AG04449 (cell line): ENCODE measurements around the gene SDK2.

Experiments
- CTCF ChIA-PET: fragments of 350-600 bp; formaldehyde crosslinking; extraction: SDS; loops from one replicate; lab custom pipeline; 2021; ENCODE audit warnings: antibody characterized with exemption; lab: Yijun Ruan, JAX
- POLR2A ChIA-PET: fragments of 400-600, 350-600 bp; formaldehyde crosslinking; extraction: SDS; loops from one replicate; lab custom pipeline; 2020; ENCODE audit warnings: antibody characterized with exemption, inconsistent platforms; lab: Yijun Ruan, JAX
- DNase-seq: peaks from one replicate; pipeline ENCODE4 v3.0.0-alpha.2; 2010; ENCODE audit warnings: low read depth, low spot score
- H3K4me3 ChIP-seq: 2 replicates; pipeline ENCODE4 v1.5.1; 2011; ENCODE audit warnings: low read depth, mild to moderate bottlenecking, control low read depth, low read length
- TF ChIP-seq, protein P1 (sequence below): IDR thresholded peaks from one replicate; pipeline ENCODE4 v1.5.1; 2011; ENCODE audit warnings: mild to moderate bottlenecking, moderate library complexity, low read length, control low read depth, inconsistent platforms; ENCODE audit not compliant: insufficient read depth; ENCODE audit errors: missing control alignments

The SDK2 gene

DNA sequence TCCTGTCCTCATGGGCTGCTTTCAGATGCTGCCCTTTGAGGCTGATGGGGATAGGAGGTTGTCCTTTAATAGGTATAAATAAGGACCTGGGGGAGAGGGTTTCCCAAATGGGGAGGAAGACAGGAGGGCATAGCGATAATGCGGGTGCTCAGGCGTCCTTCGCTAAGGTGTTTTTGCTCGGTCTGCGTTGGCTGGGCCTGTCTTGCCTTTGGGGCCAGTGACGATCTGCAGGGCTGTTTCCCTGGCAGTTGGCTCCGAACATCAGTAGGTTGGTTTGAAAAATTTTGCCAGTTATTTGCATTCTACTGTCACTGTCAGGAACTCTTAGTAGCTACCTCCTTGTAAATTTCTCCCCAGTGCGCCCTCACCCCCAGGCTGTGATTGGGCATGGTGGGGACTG lies 294.6 kb downstream of the SDK2 start:
- DNase-seq, result no peak
- CTCF ChIA-PET, result interaction anchor here (0.8 to 1.9 kb wide), 3 partner anchors 20 to 104 kb away, joined by 3 to 14 read pairs (median 3); no protein-coding TSS in a partner anchor
- H3K4me3 ChIP-seq, result no peak overlapping the region
- POLR2A ChIA-PET, result no interaction called here
- TF ChIP-seq, protein P1, sequence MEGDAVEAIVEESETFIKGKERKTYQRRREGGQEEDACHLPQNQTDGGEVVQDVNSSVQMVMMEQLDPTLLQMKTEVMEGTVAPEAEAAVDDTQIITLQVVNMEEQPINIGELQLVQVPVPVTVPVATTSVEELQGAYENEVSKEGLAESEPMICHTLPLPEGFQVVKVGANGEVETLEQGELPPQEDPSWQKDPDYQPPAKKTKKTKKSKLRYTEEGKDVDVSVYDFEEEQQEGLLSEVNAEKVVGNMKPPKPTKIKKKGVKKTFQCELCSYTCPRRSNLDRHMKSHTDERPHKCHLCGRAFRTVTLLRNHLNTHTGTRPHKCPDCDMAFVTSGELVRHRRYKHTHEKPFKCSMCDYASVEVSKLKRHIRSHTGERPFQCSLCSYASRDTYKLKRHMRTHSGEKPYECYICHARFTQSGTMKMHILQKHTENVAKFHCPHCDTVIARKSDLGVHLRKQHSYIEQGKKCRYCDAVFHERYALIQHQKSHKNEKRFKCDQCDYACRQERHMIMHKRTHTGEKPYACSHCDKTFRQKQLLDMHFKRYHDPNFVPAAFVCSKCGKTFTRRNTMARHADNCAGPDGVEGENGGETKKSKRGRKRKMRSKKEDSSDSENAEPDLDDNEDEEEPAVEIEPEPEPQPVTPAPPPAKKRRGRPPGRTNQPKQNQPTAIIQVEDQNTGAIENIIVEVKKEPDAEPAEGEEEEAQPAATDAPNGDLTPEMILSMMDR, result no peak

DNA sequence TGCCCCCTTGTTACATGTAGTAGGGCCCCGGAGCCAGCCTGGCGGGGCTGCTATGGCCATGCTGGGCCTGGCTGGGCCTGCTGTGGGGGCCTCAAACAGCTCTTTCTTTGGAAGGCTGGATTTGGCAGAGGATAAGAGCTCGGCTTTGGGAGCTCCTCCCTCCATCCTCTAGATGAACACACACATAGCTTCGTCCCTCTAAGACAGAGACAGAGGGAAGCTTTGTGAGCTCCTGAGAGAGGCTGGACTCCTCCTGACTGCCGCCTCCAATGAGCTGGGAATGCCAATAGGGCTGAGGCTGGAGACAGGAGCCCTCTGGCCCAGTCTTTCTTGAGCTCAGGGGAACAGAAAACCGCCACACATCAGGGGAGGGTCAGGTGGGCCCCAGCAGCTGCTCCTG lies 295.1 kb downstream of the SDK2 start:
- POLR2A ChIA-PET, result no interaction called here
- TF ChIP-seq, protein P1, result no peak
- no peak overlapping the region for H3K4me3 ChIP-seq
- CTCF ChIA-PET, result interaction anchor here (0.7 to 1.9 kb wide), 4 partner anchors 21 to 103 kb away, joined by 3 to 14 read pairs (median 3); no protein-coding TSS in a partner anchor
- no peak for DNase-seq

DNA sequence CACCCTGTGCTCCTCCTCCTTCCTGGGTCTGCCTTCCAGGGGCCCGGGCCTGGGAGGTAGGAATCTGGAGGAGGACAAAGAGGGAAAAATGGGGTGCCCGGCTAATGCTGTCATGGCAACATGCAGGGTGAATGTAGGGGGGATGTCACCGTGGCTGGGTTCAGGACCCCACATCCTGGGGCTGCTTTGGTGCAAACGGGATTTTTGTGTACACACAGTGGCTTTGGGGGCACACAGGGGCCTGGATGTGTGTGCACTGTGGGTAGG lies 295.5 kb downstream of the SDK2 start:
- ChIA-PET POLR2A (no interaction called here), CTCF (interaction anchor here (0.7 to 1.9 kb wide), 4 partner anchors 21 to 103 kb away, joined by 3 to 14 read pairs (median 3); no protein-coding TSS in a partner anchor)
- no peak overlapping the region for H3K4me3 ChIP-seq
- DNase-seq, result no peak
- TF ChIP-seq, protein P1, result no peak

DNA sequence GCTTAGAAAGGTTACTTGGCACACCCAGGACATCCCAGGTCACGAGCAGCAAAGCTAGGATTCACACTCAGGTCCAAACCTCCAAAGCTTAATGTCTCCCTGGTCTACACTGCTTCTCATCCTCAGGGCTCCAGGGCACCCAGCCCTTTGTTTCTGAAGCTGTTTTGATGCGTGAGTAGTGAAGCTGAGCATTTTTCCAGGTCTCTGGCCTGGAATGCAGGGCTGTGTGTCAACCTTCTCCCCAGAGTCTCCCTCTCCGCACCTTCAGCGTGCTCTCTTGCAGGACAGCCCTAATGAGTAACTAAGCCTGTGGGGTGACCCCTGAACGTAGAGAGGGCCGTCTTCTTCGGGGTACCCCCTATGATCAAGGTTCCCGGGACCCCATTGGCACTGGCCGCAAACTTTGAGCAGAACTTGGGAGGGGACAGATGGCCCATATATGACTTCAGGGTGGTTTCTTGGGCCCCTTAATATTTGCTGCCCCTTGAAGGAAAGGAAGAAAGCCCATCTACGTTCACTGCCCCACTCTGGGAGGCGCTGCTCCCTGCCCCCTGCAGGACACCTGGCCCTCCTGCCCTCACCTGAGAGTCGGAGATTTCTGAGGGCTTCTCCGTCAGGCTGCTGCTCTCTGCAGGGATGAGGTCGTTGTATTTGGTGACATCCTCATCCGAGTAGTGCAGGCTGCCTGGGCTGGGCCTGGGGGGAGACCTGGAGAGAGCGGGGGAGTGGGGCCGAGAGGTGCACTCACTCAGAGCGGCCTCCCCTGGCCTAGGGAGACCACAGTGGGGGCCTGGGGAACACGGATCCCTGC lies 296.0 kb downstream of the SDK2 start:
- ChIA-PET POLR2A (no interaction called here), CTCF (interaction anchor here (0.7 to 2.0 kb wide), 3 partner anchors 22 to 93 kb away, joined by 3 to 13 read pairs (median 7); no protein-coding TSS in a partner anchor)
- DNase-seq, result no peak
- TF ChIP-seq, protein P1, result no peak
- H3K4me3 ChIP-seq, result no peak overlapping the region

DNA sequence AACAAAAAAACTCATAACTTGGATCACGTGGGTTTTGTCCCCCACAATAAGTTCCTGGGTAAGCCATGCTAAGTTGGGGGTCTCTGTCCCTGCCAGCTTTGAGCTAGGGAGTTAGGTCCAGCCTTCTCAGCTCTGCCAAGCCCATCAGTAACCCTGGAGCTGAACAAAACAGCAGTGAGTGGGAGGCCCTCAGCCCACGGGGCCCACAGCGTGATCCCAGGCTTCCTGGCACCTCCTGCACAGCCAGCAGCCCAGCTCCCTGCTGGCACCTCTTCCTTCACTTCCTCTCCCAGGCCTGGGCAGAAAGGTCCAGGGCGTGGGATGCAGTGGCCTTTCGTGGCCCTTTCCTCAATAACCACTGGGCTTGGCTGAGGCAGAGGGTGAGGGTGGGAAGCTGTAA lies 296.9 kb downstream of the SDK2 start:
- CTCF ChIA-PET, result interaction anchor here (1.1 to 2.0 kb wide), 2 partner anchors 23 to 92 kb away, joined by 7 to 13 read pairs; no protein-coding TSS in a partner anchor
- POLR2A ChIA-PET, result no interaction called here
- TF ChIP-seq, protein P1, result no peak
- no peak for DNase-seq
- H3K4me3 ChIP-seq, result no peak overlapping the region

DNA sequence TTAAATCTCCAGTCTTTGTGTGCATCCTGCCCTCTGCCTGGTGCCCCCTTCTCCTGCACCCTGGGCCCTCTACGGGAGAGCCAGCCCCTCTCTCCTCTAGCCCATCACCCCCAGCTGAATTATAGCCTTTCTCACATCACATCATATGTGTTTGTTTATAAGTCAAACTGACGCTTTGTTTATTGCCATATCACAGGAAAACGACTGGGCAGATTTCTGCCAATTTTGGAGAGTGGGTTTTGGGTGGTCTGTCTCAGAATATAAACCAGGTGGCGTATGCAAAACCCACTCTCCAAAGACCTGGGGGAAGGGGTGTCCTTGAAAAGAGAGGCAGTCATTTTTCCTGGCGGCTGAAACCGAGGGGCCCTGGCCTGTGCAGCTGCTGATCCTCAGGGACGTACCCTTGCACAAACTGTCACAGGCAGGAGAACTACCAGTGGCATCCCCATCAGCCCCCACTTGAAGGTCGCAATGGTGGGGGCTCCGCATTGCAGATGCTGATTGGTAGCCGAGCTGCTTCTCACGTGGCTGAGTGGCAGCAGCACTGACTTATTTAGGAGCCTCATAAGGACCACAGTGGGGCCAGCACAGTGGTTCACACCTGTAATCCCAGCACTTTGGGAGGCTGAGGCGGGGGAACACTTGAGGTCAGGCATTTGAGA lies 297.6 kb downstream of the SDK2 start:
- CTCF ChIA-PET, result interaction anchor here (1.3 to 2.0 kb wide), 2 partner anchors 24 to 91 kb away, joined by 8 to 13 read pairs; no protein-coding TSS in a partner anchor
- H3K4me3 ChIP-seq, result no peak overlapping the region
- DNase-seq, result no peak
- POLR2A ChIA-PET, result no interaction called here
- TF ChIP-seq, protein P1, result no peak
